NCI-H2171 (cell line): ENCODE measurements around the gene FSHR.

Experiments
- DNase-seq: peaks from one replicate; lab custom pipeline; 2025; lab: John Stamatoyannopoulos, UW

Gene FSHR

GRCh38 chr2:49029406-49029805 is 124.9 kb downstream of the FSHR start:
- no peak for DNase-seq

GRCh38 chr2:49028101-49028500 is 126.2 kb downstream of the FSHR start:
- no peak for DNase-seq

- no peak for DNase-seq
These were observed 127.6 kb downstream of the FSHR start for GRCh38 chr2:49026706-49027105.

- DNase-seq, result no peak
These were observed 133.0 kb downstream of the FSHR start for GRCh38 chr2:49021271-49021670.

- DNase-seq, result no peak
These were observed 149.1 kb downstream of the FSHR start for GRCh38 chr2:49005261-49005660.

GRCh38 chr2:49004036-49004626 is 150.2 kb downstream of the FSHR start:
- no peak for DNase-seq

- DNase-seq, result no peak
These were observed 151.1 kb downstream of the FSHR start for GRCh38 chr2:49003201-49003600.

GRCh38 chr2:49002750-49003149 is 151.6 kb downstream of the FSHR start:
- no peak for DNase-seq

- DNase-seq, result no peak
These were observed 153.6 kb downstream of the FSHR start for GRCh38 chr2:49000695-49001094.

GRCh38 chr2:48998449-48998848 is 155.9 kb downstream of the FSHR start:
- no peak for DNase-seq

- DNase-seq, result no peak
These were observed 160.7 kb downstream of the FSHR start for GRCh38 chr2:48993576-48993975.

- DNase-seq, result no peak
These were observed 162.7 kb downstream of the FSHR start for GRCh38 chr2:48991415-48992131.

GRCh38 chr2:48984922-48985321 is 169.4 kb downstream of the FSHR start:
- DNase-seq, result no peak

- no peak for DNase-seq
These were observed 170.8 kb downstream of the FSHR start for GRCh38 chr2:48983551-48983950.

GRCh38 chr2:48982887-48983435 is 171.4 kb downstream of the FSHR start:
- no peak for DNase-seq

GRCh38 chr2:48980846-48981245 is 173.5 kb downstream of the FSHR start:
- DNase-seq, result no peak

- no peak for DNase-seq
These were observed 174.6 kb downstream of the FSHR start for GRCh38 chr2:48979691-48980090.

GRCh38 chr2:48978131-48978530 is 176.2 kb downstream of the FSHR start:
- no peak for DNase-seq

GRCh38 chr2:48971801-48972200 is 182.5 kb downstream of the FSHR start:
- DNase-seq, result no peak

GRCh38 chr2:48968011-48968410 is 186.3 kb downstream of the FSHR start:
- no peak for DNase-seq

- no peak for DNase-seq
These were observed 189.1 kb downstream of the FSHR start for GRCh38 chr2:48965204-48965603.

GRCh38 chr2:48961009-48961408 is 193.3 kb downstream of the FSHR start:
- no peak for DNase-seq

- DNase-seq, result no peak
These were observed 199.4 kb downstream of the FSHR start for GRCh38 chr2:48954935-48955334.

- DNase-seq, result no peak
These were observed 200.0 kb downstream of the FSHR start for GRCh38 chr2:48954311-48954710.
